GM19351 (cell line): ENCODE data around the gene COQ8A.
"Not testable (repeated sequence)": the region's sequence is repeated elsewhere in the genome, so short reads cannot be mapped to it uniquely, and the experiment has no call there.

ENCODE experiments used
- ATAC-seq: cut with Tn5 transposase; IDR thresholded peaks from one replicate; pipeline ENCODE4 v1.9.1; 2021; ENCODE audit warnings: mild to moderate bottlenecking, moderate library complexity; ENCODE audit not compliant: unreplicated experiment

The COQ8A gene

GRCh38 chr1:226983247-226983991, 43.3 kb downstream of the COQ8A start:
- ATAC-seq = no peak

- ATAC-seq = no peak
Observed at GRCh38 chr1:226983992-226984364, 43.9 kb downstream of the COQ8A start.

- no peak for ATAC-seq
Observed at GRCh38 chr1:226984521-226985238, 44.6 kb downstream of the COQ8A start.

- ATAC-seq = no peak
Observed at GRCh38 chr1:226985239-226985838, 45.2 kb downstream of the COQ8A start.

- no peak for ATAC-seq
Observed at GRCh38 chr1:226985839-226986463, 45.9 kb downstream of the COQ8A start.

- no peak for ATAC-seq
Observed at GRCh38 chr1:226986496-226987178, 46.5 kb downstream of the COQ8A start.

- ATAC-seq = no peak
Observed at GRCh38 chr1:226987179-226987536, 47.1 kb downstream of the COQ8A start.

- ATAC-seq = no peak
Observed at GRCh38 chr1:226987623-226988333, 47.7 kb downstream of the COQ8A start.

GRCh38 chr1:226988334-226988666, 48.2 kb downstream of the COQ8A start:
- ATAC-seq = no peak

- no peak for ATAC-seq
Observed at GRCh38 chr1:226989085-226989920, 49.2 kb downstream of the COQ8A start.

- peak; percentile 90 for ATAC-seq
Observed at GRCh38 chr1:226990133-226990716, 50.1 kb downstream of the COQ8A start.

- ATAC-seq = no peak
Observed at GRCh38 chr1:226991920-226992319, 51.8 kb downstream of the COQ8A start.

GRCh38 chr1:226993814-226994585, 53.9 kb downstream of the COQ8A start:
- ATAC-seq = no peak

GRCh38 chr1:226994586-226995364, 54.7 kb downstream of the COQ8A start:
- no peak for ATAC-seq

- peak; percentile 97 for ATAC-seq
Observed at GRCh38 chr1:226995365-226996332, 55.6 kb downstream of the COQ8A start.

- ATAC-seq = not testable (repeated sequence)
Observed at GRCh38 chr1:226999579-226999978, 59.5 kb downstream of the COQ8A start.
